GM18507 (cell line): Measurements from ENCODE around the gene ECE2.

Source experiments
- DNase-seq: peaks from one replicate; pipeline ENCODE4 v3.0.0; 2011; ENCODE audit warnings: low read depth; ENCODE audit not compliant: insufficient read length; ENCODE audit errors: extremely low spot score
- FAIRE-seq: peaks from 2 replicates; lab custom pipeline; 2011; peaks lifted over from hg19 to GRCh38; lab: Jason Lieb, UNC

ECE2 gene

GRCh38 chr3:184305577-184305976 lies 29.8 kb downstream of the ECE2 start:
- DNase-seq (no peak), FAIRE-seq (no peak)

- DNase-seq = no peak
- FAIRE-seq = no peak
These were observed 30.6 kb downstream of the ECE2 start for GRCh38 chr3:184306341-184306972.

DNA sequence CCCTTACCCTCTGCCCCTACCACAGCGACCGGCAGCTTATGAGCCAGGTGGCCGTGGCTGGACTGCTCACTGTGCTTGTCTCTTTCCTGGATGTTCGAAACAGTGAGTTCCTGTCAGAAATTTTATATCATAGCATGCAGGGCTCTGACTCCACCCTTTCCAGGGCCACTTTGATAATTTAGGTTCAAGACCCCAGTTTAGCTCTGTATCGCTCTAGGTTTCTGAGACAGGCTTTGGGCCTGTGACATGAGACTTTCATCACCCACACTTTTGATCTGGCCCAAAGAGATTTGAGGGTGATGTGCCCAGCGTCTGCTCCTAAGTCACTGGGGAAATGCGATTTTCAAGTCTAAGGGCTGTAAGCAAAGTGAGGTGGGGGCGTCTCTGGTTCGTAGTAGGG lies 32.1 kb downstream of the ECE2 start:
- DNase-seq = no peak
- no peak for FAIRE-seq

- FAIRE-seq (no peak), DNase-seq (no peak)
These were observed 32.9 kb downstream of the ECE2 start for GRCh38 chr3:184308744-184309143.

DNA sequence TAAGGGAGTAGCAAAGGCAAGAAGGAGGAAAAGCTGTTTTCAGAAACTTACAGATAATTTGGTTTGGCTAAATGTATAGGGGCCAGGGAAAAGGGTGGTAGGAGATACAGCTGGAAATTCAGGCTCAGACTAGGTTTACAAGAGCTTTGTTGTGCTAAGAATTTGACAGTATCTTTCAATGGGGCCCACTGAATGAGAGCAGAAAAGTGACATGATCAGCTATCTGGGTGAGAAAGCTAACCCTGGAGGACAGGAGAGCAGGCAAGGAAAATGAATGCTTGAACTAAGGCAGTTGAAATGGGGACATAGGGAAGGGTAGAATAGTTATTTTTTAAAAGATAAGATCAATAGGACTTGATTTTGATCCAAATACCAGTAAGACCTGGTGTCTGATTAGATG lies 35.8 kb downstream of the ECE2 start:
- no peak for FAIRE-seq

DNA sequence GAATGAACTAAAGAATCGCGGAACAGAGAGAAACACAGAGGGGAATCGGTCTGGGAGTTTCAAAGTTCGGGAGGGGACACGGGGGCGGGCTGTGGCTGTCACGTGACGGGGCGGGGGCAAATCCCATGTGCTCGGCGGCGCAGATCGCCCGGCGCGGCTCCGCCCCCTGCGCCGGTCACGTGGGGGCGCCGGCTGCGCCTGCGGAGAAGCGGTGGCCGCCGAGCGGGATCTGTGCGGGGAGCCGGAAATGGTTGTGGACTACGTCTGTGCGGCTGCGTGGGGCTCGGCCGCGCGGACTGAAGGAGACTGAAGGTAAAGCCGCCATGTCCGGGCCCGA lies 38.5 kb downstream of the ECE2 start, which contains the start of gene EIF4G1:
Gene EIF4G1 (plus strand): TSS at position 244 of the 337 bp plus-strand sequence. CDS start 1,191 bp downstream, outside the sequence.
- FAIRE-seq = peak; percentile 86
- peak; percentile 95 for DNase-seq

More for the DNA sequence above, 35.8 kb downstream of the ECE2 start:
- no peak for DNase-seq

- FAIRE-seq (no peak), DNase-seq (no peak)
These were observed 39.1 kb downstream of the ECE2 start for GRCh38 chr3:184314700-184315542.

- DNase-seq = no peak
- no peak for FAIRE-seq
These were observed 39.7 kb downstream of the ECE2 start for GRCh38 chr3:184315543-184315867.

GRCh38 chr3:184315871-184316661 lies 40.2 kb downstream of the ECE2 start:
- FAIRE-seq = no peak
- no peak for DNase-seq

DNA sequence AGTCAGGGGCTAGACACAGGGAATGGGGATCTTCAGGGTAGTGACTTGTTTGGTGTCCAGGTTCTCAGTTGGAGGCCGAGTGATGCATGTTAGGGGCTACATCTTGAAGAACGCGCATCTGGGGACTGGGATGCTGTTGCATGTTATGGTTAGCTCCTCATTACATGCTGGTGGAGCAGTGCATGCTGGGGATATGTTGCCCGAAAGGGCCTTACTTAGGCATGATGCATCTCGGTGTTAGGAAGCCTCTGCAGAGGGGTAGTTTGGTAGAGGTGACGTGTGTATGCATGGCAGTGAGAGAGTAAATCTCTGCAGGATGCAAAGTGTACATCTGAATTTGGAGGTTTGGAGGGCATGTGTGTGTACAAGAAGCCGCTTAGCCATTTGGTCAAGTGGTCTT lies 41.0 kb downstream of the ECE2 start:
- no peak for FAIRE-seq

DNA sequence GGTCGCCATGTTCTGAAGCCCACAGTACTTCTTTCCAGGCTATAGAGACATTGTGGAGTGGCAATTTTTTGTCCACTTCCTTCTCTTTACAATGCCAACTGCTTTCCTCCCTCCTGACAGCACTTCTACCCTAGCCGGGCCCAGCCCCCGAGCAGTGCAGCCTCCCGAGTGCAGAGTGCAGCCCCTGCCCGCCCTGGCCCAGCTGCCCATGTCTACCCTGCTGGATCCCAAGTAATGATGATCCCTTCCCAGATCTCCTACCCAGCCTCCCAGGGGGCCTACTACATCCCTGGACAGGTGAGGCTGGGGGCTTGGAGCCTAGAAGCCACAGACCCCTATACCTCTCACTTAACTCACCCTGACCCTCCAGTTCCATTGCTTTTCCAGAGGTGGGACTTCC lies 41.4 kb downstream of the ECE2 start:
- DNase-seq (no peak), FAIRE-seq (no peak)

More for the DNA sequence above, 41.0 kb downstream of the ECE2 start:
- DNase-seq = no peak

DNA sequence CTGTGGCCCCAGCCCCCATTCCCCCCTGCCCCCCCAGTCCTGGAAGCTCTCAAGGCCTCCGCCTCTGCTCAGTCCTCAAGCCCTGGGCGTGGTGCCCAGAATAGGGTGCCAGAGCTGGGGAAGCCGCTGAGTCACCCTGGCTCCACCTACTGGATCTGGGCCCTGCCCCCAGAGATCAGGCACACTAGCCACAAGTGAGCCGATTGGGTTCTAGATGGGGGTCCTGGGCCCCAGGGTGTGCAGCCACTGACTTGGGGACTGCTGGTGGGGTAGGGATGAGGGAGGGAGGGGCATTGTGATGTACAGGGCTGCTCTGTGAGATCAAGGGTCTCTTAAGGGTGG lies 44.3 kb downstream of the ECE2 start:
- DNase-seq = no peak
- FAIRE-seq = no peak

GRCh38 chr3:184321666-184322065 lies 45.8 kb downstream of the ECE2 start:
- FAIRE-seq = no peak

DNA sequence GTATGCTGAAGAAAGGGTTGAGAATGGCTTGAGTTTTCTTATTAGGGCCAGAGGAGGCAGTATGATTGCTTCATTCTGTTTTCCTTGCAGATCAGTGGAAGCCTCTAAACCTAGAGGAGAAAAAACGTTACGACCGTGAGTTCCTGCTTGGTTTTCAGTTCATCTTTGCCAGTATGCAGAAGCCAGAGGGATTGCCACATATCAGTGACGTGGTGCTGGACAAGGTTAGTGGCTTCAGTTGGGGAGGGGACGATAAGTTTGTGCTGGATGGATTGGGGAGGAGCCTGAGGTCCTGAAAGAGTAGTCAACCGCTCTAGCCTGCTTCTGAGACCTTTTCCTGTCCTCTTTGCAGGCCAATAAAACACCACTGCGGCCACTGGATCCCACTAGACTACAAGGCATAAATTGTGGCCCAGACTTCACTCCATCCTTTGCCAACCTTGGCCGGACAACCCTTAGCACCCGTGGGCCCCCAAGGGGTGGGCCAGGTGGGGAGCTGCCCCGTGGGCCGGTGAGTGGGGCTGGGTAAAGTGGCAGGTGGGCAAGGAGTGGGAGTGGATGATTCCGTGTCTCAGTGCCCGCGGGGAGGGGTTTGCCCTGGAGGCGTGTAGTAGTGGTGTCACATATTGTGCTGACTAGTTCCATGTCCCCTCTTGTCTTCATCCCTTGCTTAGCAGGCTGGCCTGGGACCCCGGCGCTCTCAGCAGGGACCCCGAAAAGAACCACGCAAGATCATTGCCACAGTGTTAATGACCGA lies 47.1 kb downstream of the ECE2 start:
- no peak for FAIRE-seq
- DNase-seq = no peak

More at GRCh38 chr3:184321666-184322065, 45.8 kb downstream of the ECE2 start:
- DNase-seq = no peak

- FAIRE-seq (no peak), DNase-seq (no peak)
These were observed 47.9 kb downstream of the ECE2 start for GRCh38 chr3:184323696-184324095.

DNA sequence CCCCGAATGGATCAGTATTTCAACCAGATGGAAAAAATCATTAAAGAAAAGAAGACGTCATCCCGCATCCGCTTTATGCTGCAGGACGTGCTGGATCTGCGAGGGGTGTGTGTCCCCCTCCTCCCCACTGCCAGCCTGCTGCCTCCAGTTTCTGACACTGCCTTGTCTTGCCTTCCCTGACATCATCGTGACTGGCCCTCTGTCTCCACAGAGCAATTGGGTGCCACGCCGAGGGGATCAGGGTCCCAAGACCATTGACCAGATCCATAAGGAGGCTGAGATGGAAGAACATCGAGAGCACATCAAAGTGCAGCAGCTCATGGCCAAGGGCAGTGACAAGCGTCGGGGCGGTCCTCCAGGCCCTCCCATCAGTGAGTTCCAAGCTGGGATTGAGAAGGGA lies 49.4 kb downstream of the ECE2 start:
- DNase-seq (no peak), FAIRE-seq (no peak)

GRCh38 chr3:184325715-184326369 lies 50.0 kb downstream of the ECE2 start:
- FAIRE-seq = no peak

GRCh38 chr3:184327171-184327570 lies 51.3 kb downstream of the ECE2 start:
- no peak for DNase-seq
- FAIRE-seq = no peak

More at GRCh38 chr3:184325715-184326369, 50.0 kb downstream of the ECE2 start:
- DNase-seq = no peak

DNA sequence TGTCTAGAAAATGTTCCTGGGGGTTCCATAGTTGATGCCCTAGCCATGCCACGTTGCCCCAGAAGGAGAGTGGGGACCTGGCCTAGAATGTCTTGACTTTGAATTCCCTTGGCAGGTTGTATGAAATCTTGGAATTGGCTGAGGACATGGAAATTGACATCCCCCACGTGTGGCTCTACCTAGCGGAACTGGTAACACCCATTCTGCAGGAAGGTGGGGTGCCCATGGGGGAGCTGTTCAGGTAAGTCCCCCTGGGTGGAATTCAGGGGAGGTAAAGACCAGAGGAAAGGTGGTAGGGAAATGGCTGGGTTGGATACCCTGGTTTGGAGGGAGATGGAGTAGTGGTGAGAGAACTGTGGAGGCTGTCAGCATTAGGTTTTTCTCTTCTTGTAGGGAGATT lies 52.7 kb downstream of the ECE2 start:
- FAIRE-seq (no peak), DNase-seq (no peak)
